Neural cell (in vitro differentiated cells): ENCODE data around the gene ADCY5.

Experiments used
- EZH2 ChIP-seq: fragments of 200-600, 300-800 bp; shearing (Covaris generic), sonication (generic); IDR thresholded peaks from 2 replicates; pipeline ENCODE4 v1.6.1; 2014; ENCODE audit warnings: antibody characterized with exemption, low read length, borderline replicate concordance, mild to moderate bottlenecking; ENCODE audit not compliant: insufficient read depth, poor library complexity, severe bottlenecking
- POLR2AphosphoS5 ChIP-seq: IDR thresholded peaks from 2 replicates; pipeline ENCODE4 v1.6.1; 2012
- RAD21 ChIP-seq: fragments of 450-650 bp; conservative IDR thresholded peaks from 2 replicates; pipeline ENCODE4 v1.6.1; 2014; ENCODE audit warnings: antibody characterized with exemption, mild to moderate bottlenecking, moderate library complexity
- TAF1 ChIP-seq: IDR thresholded peaks from 2 replicates; pipeline ENCODE4 v1.6.1; 2012; ENCODE audit warnings: low read depth
- TF ChIP-seq, protein P1 (sequence below): fragments of 450-650 bp; IDR thresholded peaks from 2 replicates; pipeline ENCODE4 v1.5.1; 2014; ENCODE audit warnings: antibody characterized with exemption, mild to moderate bottlenecking, moderate library complexity; ENCODE audit not compliant: poor library complexity, severe bottlenecking

DNA sequence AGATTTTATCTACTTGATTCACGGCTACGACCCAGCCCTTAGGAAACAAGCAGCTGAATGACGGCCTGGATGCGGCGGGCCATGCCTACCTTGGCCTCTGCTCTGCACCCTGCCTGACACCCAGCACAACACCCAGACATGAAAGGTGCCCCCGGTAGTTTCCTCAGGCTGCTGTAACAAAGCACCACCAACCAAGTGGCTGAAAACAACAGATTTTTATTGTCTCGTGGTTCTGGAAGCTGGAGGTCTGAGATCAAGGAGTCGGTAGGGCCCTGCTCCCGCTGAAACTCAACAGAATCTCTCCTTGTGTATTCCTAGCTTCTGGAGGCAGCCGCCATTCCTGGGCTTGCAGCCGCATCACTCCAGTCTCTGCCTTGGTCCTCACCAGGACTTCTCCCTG is 111.7 kb downstream of the ADCY5 start:
- TF ChIP-seq POLR2AphosphoS5, result no peak
- TF ChIP-seq, protein P1, sequence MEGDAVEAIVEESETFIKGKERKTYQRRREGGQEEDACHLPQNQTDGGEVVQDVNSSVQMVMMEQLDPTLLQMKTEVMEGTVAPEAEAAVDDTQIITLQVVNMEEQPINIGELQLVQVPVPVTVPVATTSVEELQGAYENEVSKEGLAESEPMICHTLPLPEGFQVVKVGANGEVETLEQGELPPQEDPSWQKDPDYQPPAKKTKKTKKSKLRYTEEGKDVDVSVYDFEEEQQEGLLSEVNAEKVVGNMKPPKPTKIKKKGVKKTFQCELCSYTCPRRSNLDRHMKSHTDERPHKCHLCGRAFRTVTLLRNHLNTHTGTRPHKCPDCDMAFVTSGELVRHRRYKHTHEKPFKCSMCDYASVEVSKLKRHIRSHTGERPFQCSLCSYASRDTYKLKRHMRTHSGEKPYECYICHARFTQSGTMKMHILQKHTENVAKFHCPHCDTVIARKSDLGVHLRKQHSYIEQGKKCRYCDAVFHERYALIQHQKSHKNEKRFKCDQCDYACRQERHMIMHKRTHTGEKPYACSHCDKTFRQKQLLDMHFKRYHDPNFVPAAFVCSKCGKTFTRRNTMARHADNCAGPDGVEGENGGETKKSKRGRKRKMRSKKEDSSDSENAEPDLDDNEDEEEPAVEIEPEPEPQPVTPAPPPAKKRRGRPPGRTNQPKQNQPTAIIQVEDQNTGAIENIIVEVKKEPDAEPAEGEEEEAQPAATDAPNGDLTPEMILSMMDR, result no peak
- no peak for TF ChIP-seq RAD21
- no peak for TF ChIP-seq TAF1
- no peak for TF ChIP-seq EZH2
